Right atrium auricular region (tissue), 2 donors: ENCODE results near the gene RARS1. TPM values are rescaled to one million over a fixed set of nuclear protein-coding genes. Genes with fewer than 3 reads are reported as not detected.

ENCODE experiments used
- DNase-seq: peaks from one replicate; pipeline ENCODE4 v3.0.0-alpha.2; 2019; ENCODE audit warnings: low spot score
- H3K27ac ChIP-seq, 2 donors: fragments of 200-600 bp; sonication (generic); 1 replicate in 1 of 2; 2 replicates in 1 of 2; pipeline ENCODE4 v1.5.1; 2016 to 2019
- H3K27me3 ChIP-seq, 2 donors: fragments of 200-600 bp; sonication (generic); one replicate each; pipeline versions ENCODE4 v1.5.1 to v1.6.0; 2017 to 2019
- H3K36me3 ChIP-seq: fragments of 200-600 bp; sonication (generic); one replicate; pipeline ENCODE4 v1.5.1; 2016
- H3K4me1 ChIP-seq, 2 donors: fragments of 200-600 bp; sonication (generic); one replicate each; pipeline versions ENCODE4 v1.5.1 to v1.6.0; 2017 to 2019
- H3K4me3 ChIP-seq, 2 donors: fragments of 200-600 bp; sonication (generic); 1 replicate in 1 of 2; 2 replicates in 1 of 2; pipeline ENCODE4 v1.5.1; 2017 to 2019; ENCODE audit warnings: mild to moderate bottlenecking in 1 of 2, moderate library complexity in 1 of 2
- H3K9me3 ChIP-seq, 2 donors: fragments of 200-600 bp; sonication (generic); one replicate each; pipeline ENCODE4 v1.5.1; 2019
- CTCF ChIP-seq, 2 donors: fragments of 200-600 bp; sonication (generic); IDR thresholded peaks; one replicate each; pipeline ENCODE4 v1.5.1; 2019; ENCODE audit warnings: antibody characterized with exemption in 2 of 2
- total RNA-seq, 2 donors: library from RNA; depleted of rRNA; stranded (reverse); fragments of >200 nt; gene quantifications; one replicate each; pipeline ENCODE4 v1.1.0, GENCODE V29; 2016

RARS1 gene
- total RNA-seq, 2 donors from 2014 or later, result 42.4 to 43.8 TPM

- H3K4me3 ChIP-seq, result no peak overlapping the region
Observed at GRCh38 chr5:168550656-168551055, 64.4 kb downstream of the RARS1 start.

GRCh38 chr5:168552146-168552545, 65.9 kb downstream of the RARS1 start:
- DNase-seq, result no peak
- no peaks in the 10 kb centered on the region for H3K9me3 ChIP-seq
- H3K4me1 ChIP-seq, result no peaks in the 10 kb centered on the region
- no peak for TF ChIP-seq CTCF (IDR thresholded peaks at IDR 0.05)
- H3K36me3 ChIP-seq, result peaks cover 21% of the 10 kb centered on the region
- H3K27ac ChIP-seq, result peak overlapping the region; percentile 31 to 84
- H3K27me3 ChIP-seq, result no peaks in the 10 kb centered on the region
- H3K4me3 ChIP-seq, result no peak overlapping the region

More at GRCh38 chr5:168550656-168551055, 64.4 kb downstream of the RARS1 start:
- H3K27ac ChIP-seq, result no peak overlapping the region
- no peaks in the 10 kb centered on the region for H3K9me3 ChIP-seq
- no peak for TF ChIP-seq CTCF (IDR thresholded peaks at IDR 0.05)
- peaks cover 9% of the 10 kb centered on the region for H3K36me3 ChIP-seq
- DNase-seq, result no peak
- H3K27me3 ChIP-seq, result no peaks in the 10 kb centered on the region
- H3K4me1 ChIP-seq, result no peaks in the 10 kb centered on the region

- TF ChIP-seq CTCF (IDR thresholded peaks at IDR 0.05), result no peak
- H3K4me3 ChIP-seq, result no peak overlapping the region
- H3K27me3 ChIP-seq, result no peaks in the 10 kb centered on the region
- H3K9me3 ChIP-seq, result no peaks in the 10 kb centered on the region
- peaks cover 34% of the 10 kb centered on the region for H3K36me3 ChIP-seq
- H3K27ac ChIP-seq, result no peak overlapping the region
- no peaks in the 10 kb centered on the region for H3K4me1 ChIP-seq
- DNase-seq, result no peak
Observed at GRCh38 chr5:168553377-168554130, 67.3 kb downstream of the RARS1 start.

GRCh38 chr5:168557389-168557788, 71.1 kb downstream of the RARS1 start:
- Histone ChIP-seq H3K36me3 (peaks cover 53% of the 10 kb centered on the region), H3K4me3 (no peak overlapping the region), H3K27me3 (no peaks in the 10 kb centered on the region), H3K27ac (no peak overlapping the region), H3K9me3 (no peaks in the 10 kb centered on the region), H3K4me1 (no peaks in the 10 kb centered on the region)
- DNase-seq, result no peak
- TF ChIP-seq CTCF (IDR thresholded peaks at IDR 0.05), result no peak

- no peak for TF ChIP-seq CTCF (IDR thresholded peaks at IDR 0.05)
- H3K36me3 ChIP-seq, result peaks cover 55% of the 10 kb centered on the region
Observed at GRCh38 chr5:168562279-168562678, 76.0 kb downstream of the RARS1 start.

GRCh38 chr5:168563959-168564358, 77.7 kb downstream of the RARS1 start:
- Histone ChIP-seq H3K4me3 (no peak overlapping the region), H3K27ac (no peak overlapping the region), H3K27me3 (no peaks in the 10 kb centered on the region), H3K4me1 (no peaks in the 10 kb centered on the region), H3K9me3 (no peaks in the 10 kb centered on the region), H3K36me3 (peaks cover 49% of the 10 kb centered on the region)
- TF ChIP-seq CTCF (IDR thresholded peaks at IDR 0.05), result no peak
- no peak for DNase-seq

More at GRCh38 chr5:168562279-168562678, 76.0 kb downstream of the RARS1 start:
- Histone ChIP-seq H3K4me1 (no peaks in the 10 kb centered on the region), H3K4me3 (no peak overlapping the region), H3K27me3 (no peaks in the 10 kb centered on the region), H3K9me3 (no peaks in the 10 kb centered on the region), H3K27ac (no peak overlapping the region)
- DNase-seq, result no peak
